GM12878 (cell line): ENCODE data around the gene TTF2. TPM values are rescaled to one million over a fixed set of nuclear protein-coding genes. Genes with fewer than 3 reads are reported as not detected.
A peak's percentile ranks its signal among the peaks of the same experiment; 100 is the strongest.

Experiments
- ATAC-seq: fragments of 200-7000 bp; cut with Tn5 transposase; 3 replicates; pipeline ENCODE4 v1.9.1; 2020; ENCODE audit warnings: mild to moderate bottlenecking, moderate library complexity
- BruUV-seq: library from RNA; stranded (reverse); fragments of 400-500 nt; replicated peaks from 2 replicates; lab custom pipeline; 2021; lab: Mats Ljungman, UMichigan
- CTCF ChIA-PET: fragments of 300-600 bp; sonication (Branson Sonifier 250); formaldehyde crosslinking; extraction: SDS; loops from one replicate; lab custom pipeline; 2021; ENCODE audit warnings: inconsistent platforms; lab: Yijun Ruan, JAX
- POLR2A ChIA-PET: fragments of 350-600 bp; formaldehyde crosslinking; extraction: SDS; loops from one replicate; lab custom pipeline; 2021; ENCODE audit warnings: inconsistent platforms; lab: Charles Lee
- RAD21 ChIA-PET: fragments of 300-600 bp; sonication (Branson Sonifier 250); formaldehyde crosslinking; loops from one replicate; lab custom pipeline; 2023; ENCODE audit warnings: antibody characterized with exemption; ENCODE audit not compliant: unreplicated experiment; lab: Charles Lee
- SMC1A ChIA-PET: fragments of 300-600 bp; sonication (Branson Sonifier 250); formaldehyde crosslinking; loops from one replicate; lab custom pipeline; 2023; ENCODE audit not compliant: unreplicated experiment, uncharacterized antibody; lab: Charles Lee
- DNase-seq: peaks from one replicate; pipeline ENCODE4 v3.0.0-alpha.2; 2011; ENCODE audit warnings: low read depth, low spot score
- FAIRE-seq: peaks from 3 replicates; lab custom pipeline; 2011; peaks lifted over from hg19 to GRCh38; lab: Jason Lieb, UNC
- H2AFZ ChIP-seq: 2 replicates; pipeline ENCODE4 v1.6.0; 2011; ENCODE audit warnings: low read depth, low read length, control low read depth; ENCODE audit not compliant: control insufficient read depth
- H3K27ac ChIP-seq: 2 replicates; pipeline ENCODE4 v1.5.1; 2011; ENCODE audit warnings: control low read depth; ENCODE audit not compliant: control insufficient read depth, insufficient read depth
- H3K27me3 ChIP-seq, 2 experiments: replicated peaks in 1 of 2; 2 replicates each; pipeline versions ENCODE4 v1.6.0 to v1.6.1; 2011; ENCODE audit warnings: low read length in 1 of 2; ENCODE audit not compliant: control insufficient read depth in 2 of 2, insufficient read depth in 2 of 2
- H3K36me3 ChIP-seq, 2 experiments: 2 replicates each; pipeline ENCODE4 v1.5.1; 2011; ENCODE audit warnings: low read length in 1 of 2; ENCODE audit not compliant: control insufficient read depth in 2 of 2, insufficient read depth in 2 of 2
- H3K4me1 ChIP-seq: 2 replicates; pipeline ENCODE4 v1.6.1; 2011; ENCODE audit warnings: mild to moderate bottlenecking, low read length, moderate library complexity, mixed read lengths; ENCODE audit not compliant: control insufficient read depth, insufficient read depth
- H3K4me2 ChIP-seq: 2 replicates; pipeline ENCODE4 v1.6.0; 2011; ENCODE audit warnings: control low read depth; ENCODE audit not compliant: control insufficient read depth, insufficient read depth
- H3K4me3 ChIP-seq: fragments of 200-600 bp; sonication (generic); 2 replicates; pipeline ENCODE4 v1.5.1; 2016
- H3K79me2 ChIP-seq: 2 replicates; pipeline ENCODE4 v1.6.0; 2011; ENCODE audit warnings: low read length; ENCODE audit not compliant: control insufficient read depth, insufficient read depth
- H3K9ac ChIP-seq: 2 replicates; pipeline ENCODE4 v1.8.0; 2011; ENCODE audit warnings: low read length, control low read depth, mixed read lengths; ENCODE audit not compliant: control insufficient read depth, insufficient read depth
- H3K9me3 ChIP-seq: replicated peaks from 3 replicates; pipeline ENCODE4 v1.5.1; 2011; ENCODE audit warnings: mild to moderate bottlenecking, low read length; ENCODE audit not compliant: control insufficient read depth, insufficient read depth
- H4K20me1 ChIP-seq: 2 replicates; pipeline ENCODE4 v1.6.0; 2011; ENCODE audit not compliant: control insufficient read depth, insufficient read depth
- BACH1 ChIP-seq: fragments of 450-650 bp; IDR thresholded peaks from 2 replicates; pipeline ENCODE4 v1.6.1; 2017; ENCODE audit warnings: mild to moderate bottlenecking, borderline replicate concordance
- EED ChIP-seq: sonication (generic); IDR thresholded peaks from 2 replicates; pipeline ENCODE4 v1.6.1; 2016; ENCODE audit warnings: antibody characterized with exemption, low read depth
- EGR1 ChIP-seq, 2 experiments: IDR thresholded peaks; 1 replicate in 1 of 2; 2 replicates in 1 of 2; pipeline ENCODE4 v1.6.1; 2011 to 2012; ENCODE audit warnings: low read depth in 2 of 2, low read length in 2 of 2, borderline replicate concordance in 1 of 2, mild to moderate bottlenecking in 1 of 2, moderate library complexity in 1 of 2
- FOS ChIP-seq: IDR thresholded peaks from 3 replicates; pipeline ENCODE4 v1.6.1; 2011; ENCODE audit warnings: borderline replicate concordance; ENCODE audit not compliant: insufficient read length; ENCODE audit errors: extremely low read depth
- FOXM1 ChIP-seq: IDR thresholded peaks from 2 replicates; pipeline ENCODE4 v1.6.1; 2012; ENCODE audit warnings: low read depth, mild to moderate bottlenecking, inconsistent platforms, low read length, moderate library complexity
- HDAC2 ChIP-seq: fragments of 200-600 bp; sonication (generic); IDR thresholded peaks from 2 replicates; pipeline ENCODE4 v1.6.1; 2017
- IKZF1 ChIP-seq: fragments of 450-650 bp; conservative IDR thresholded peaks from 2 replicates; pipeline ENCODE4 v1.6.1; 2017; ENCODE audit warnings: antibody characterized with exemption, mild to moderate bottlenecking
- IRF3 ChIP-seq: fragments of 450-650 bp; IDR thresholded peaks from 2 replicates; pipeline ENCODE4 v1.6.1; 2014; ENCODE audit warnings: mild to moderate bottlenecking
- KLF5 ChIP-seq: fragments of 450-650 bp; IDR thresholded peaks from 2 replicates; pipeline ENCODE4 v1.6.1; 2014; ENCODE audit warnings: mild to moderate bottlenecking; ENCODE audit not compliant: partially characterized antibody
- MEF2A ChIP-seq: IDR thresholded peaks from 2 replicates; pipeline ENCODE4 v1.6.1; 2011; ENCODE audit warnings: low read depth, mild to moderate bottlenecking, low read length, moderate library complexity; ENCODE audit not compliant: insufficient read depth
- NBN ChIP-seq: fragments of 450-650 bp; IDR thresholded peaks from 2 replicates; pipeline ENCODE4 v1.6.1; 2016
- RELA ChIP-seq: fragments of 450-650 bp; IDR thresholded peaks from 2 replicates; pipeline ENCODE4 v1.8.0; 2014; ENCODE audit warnings: borderline replicate concordance; ENCODE audit not compliant: partially characterized antibody
- RUNX3 ChIP-seq: IDR thresholded peaks from 2 replicates; pipeline ENCODE4 v1.6.1; 2012; ENCODE audit warnings: low read length, inconsistent platforms
- SKIL ChIP-seq: fragments of 450-650 bp; IDR thresholded peaks from 2 replicates; pipeline ENCODE4 v1.6.1; 2017; ENCODE audit warnings: mild to moderate bottlenecking, low read depth, inconsistent platforms; ENCODE audit not compliant: poor library complexity, severe bottlenecking
- SP1 ChIP-seq: IDR thresholded peaks from one replicate; pipeline ENCODE4 v1.6.1; 2011; ENCODE audit warnings: low read depth, low read length
- TCF3 ChIP-seq: IDR thresholded peaks from 2 replicates; pipeline ENCODE4 v1.6.1; 2012; ENCODE audit warnings: low read depth, mild to moderate bottlenecking, low read length, borderline replicate concordance; ENCODE audit not compliant: insufficient read depth
- ZNF24 ChIP-seq: fragments of 450-650 bp; IDR thresholded peaks from 2 replicates; pipeline ENCODE4 v1.6.1; 2017; ENCODE audit warnings: antibody characterized with exemption, mild to moderate bottlenecking
- ZNF622 ChIP-seq: fragments of 450-650 bp; IDR thresholded peaks from 2 replicates; pipeline ENCODE4 v1.6.1; 2017; ENCODE audit warnings: mild to moderate bottlenecking, inconsistent platforms
- ZZZ3 ChIP-seq: IDR thresholded peaks from 2 replicates; pipeline ENCODE4 v1.6.1; 2011; ENCODE audit warnings: low read depth; ENCODE audit not compliant: control insufficient read depth, insufficient read length
- WGBS: methylation state at CpG from one replicate; pipeline ENCODE4 v1.1.6; 2016; ENCODE audit warnings: low lambda C conversion rate; ENCODE audit not compliant: insufficient replicate concordance, insufficient coverage; ENCODE audit errors: missing lambda C conversion rate; 5-methylcytosine and 5-hydroxymethylcytosine counted together
- in situ Hi-C: fragments of 300-500 bp; cut with MboI; formaldehyde crosslinking; loops from 9 replicates; pipeline ENCODE4 v1.14.3; 2018; ENCODE audit warnings: mixed read lengths
- intact Hi-C: fragments of 100-400 bp; cut with micrococcal nuclease; formaldehyde crosslinking; loops from one replicate; pipeline ENCODE4 v1.14.2; 2022; ENCODE audit not compliant: unreplicated experiment
- polyA plus RNA-seq, 11 experiments: library from polyadenylated mRNA; depleted of rRNA in 4 of 11; unstranded in 6 of 11; stranded (reverse) in 5 of 11; fragments of >200 nt; fragmentation: Nextera tagmentation in 4 of 11; fragmentation: Illumina TruSeq in 1 of 11; extraction: Ambion mirVana in 4 of 11; extraction: Trizol in 1 of 11; gene quantifications; 1 replicate in 1 of 11; 2 replicates in 10 of 11; pipeline versions ENCODE4 v1.2.1 to v1.2.3, GENCODE V29; 2011 to 2016; ENCODE audit warnings: inconsistent platforms in 2 of 11, missing spikeins in 2 of 11, low read depth in 1 of 11
- total RNA-seq, 4 experiments: library from RNA; depleted of rRNA in 3 of 4; stranded (reverse); fragments of >200 nt in 3 of 4; fragmentation: Illumina TruSeq in 1 of 4; extraction: Trizol in 1 of 4; gene quantifications; 2 replicates each; pipeline versions ENCODE4 v1.2.1 to v1.2.3, GENCODE V29; 2013 to 2021

Gene TTF2
- total and polyA plus RNA-seq, 10 of the 15 experiments (the other 5 are each of a cell fraction or from before 2014, with no cell fraction given), result 17.7 to 134 (median 78.2) TPM

- TF ChIP-seq FOXM1 (no peak), RUNX3 (peak; percentile 14; the same call in 1 of the 2 replicates), ZNF622 (no peak), IKZF1 (peak; percentile 46), TCF3 (no peak), EED (no peak; the same call in 1 of the 2 replicates), SP1 (no peak), FOS (no peak), RELA (peak; percentile 49)
Observed at GRCh38 chr1:117060441-117061317, 553 bp downstream of the TTF2 start (continued).

GRCh38 chr1:117061986-117062415 is 1.9 kb downstream of the TTF2 start:
- intact Hi-C loops, result loop anchor here (2.0 to 10.0 kb wide), 4 partner anchors 235 to 685 kb away; partner anchors contain the start of gene MAN1A2
- peak overlapping the region; percentile 84; the same call in 1 of the 2 replicates for H3K4me3 ChIP-seq
- H3K27me3 ChIP-seq, result no peaks in the 10 kb centered on the region
- FAIRE-seq (peak; percentile 27), ATAC-seq (peak; percentile 43), DNase-seq (peak; percentile 69)
- ChIA-PET RAD21 (interaction anchor here (0.8 to 2.4 kb wide), 14 partner anchors 10 to 510 kb away, joined by 3 to 12 read pairs (median 4); partner anchors contain the start of gene CD101), POLR2A (interaction anchor here (0.8 to 1.3 kb wide), 6 partner anchors 10 to 323 kb away, joined by 3 to 6 read pairs (median 4); no protein-coding TSS in a partner anchor), SMC1A (interaction anchor here (0.7 to 1.9 kb wide), 12 partner anchors 9 to 585 kb away, joined by 3 to 14 read pairs (median 3); no protein-coding TSS in a partner anchor), CTCF (interaction anchor here (0.6 to 1.7 kb wide), 12 partner anchors 9 to 379 kb away, joined by 3 to 6 read pairs (median 3); no protein-coding TSS in a partner anchor)
- peak overlapping the region; percentile 82 for H3K27ac ChIP-seq
- no peaks in the 10 kb centered on the region for H4K20me1 ChIP-seq
- peak overlapping the region; percentile 40; the same call in 1 of the 2 replicates for H3K9ac ChIP-seq
- H3K4me2 ChIP-seq, result peak overlapping the region; percentile 73
- peaks cover 78% of the 10 kb centered on the region for H3K79me2 ChIP-seq
- in situ Hi-C loops, result no loop called here
- 0% methylated on average over 2 of the region's 2 CpGs for WGBS
- peaks cover 4% of the 10 kb centered on the region for H3K4me1 ChIP-seq
- H3K36me3 ChIP-seq, result no peaks in the 10 kb centered on the region; a peak in 1 of 4 replicates
- H2AFZ ChIP-seq, result no peak overlapping the region
- H3K9me3 ChIP-seq, result no peaks in the 10 kb centered on the region
- no TSS peak for BruUV-seq
- peak; percentile 98 for TF ChIP-seq RUNX3
- peak; percentile 89 for TF ChIP-seq SKIL
- no peak for TF ChIP-seq HDAC2
- TF ChIP-seq ZZZ3, result no peak
- no peak for TF ChIP-seq KLF5
- peak; percentile 81; the same call in 1 of the 2 replicates for TF ChIP-seq BACH1
- TF ChIP-seq ZNF24, result peak; percentile 25; the same call in 1 of the 2 replicates
- no peak for TF ChIP-seq IRF3
- TF ChIP-seq EGR1 (IDR thresholded peaks at IDR 0.05; ENCODE audit: borderline replicate concordance in 1 of 2, low read depth in 2 of 2, low read length in 2 of 2), result no peak
- peak; percentile 81 for TF ChIP-seq NBN
- peak; percentile 76 for TF ChIP-seq MEF2A
